ENCODE measurements around the gene ATF4.
A peak's percentile ranks its signal among the peaks of the same experiment; 100 is the strongest.

The ATF4 gene

GRCh38 chr22:39529487-39529851 lies 9.1 kb downstream of the ATF4 start:
- H3F3A ChIP-seq (ENCODE audit: insufficient read depth, low read length) = peaks cover 64% of the 10 kb centered on the region
- peak overlapping the region; percentile 98; the same call in 1 of the 2 replicates for H3K27ac ChIP-seq (ENCODE audit: low read length)
- DNase-seq = no peak
- no peaks in the 10 kb centered on the region for H3K36me3 ChIP-seq (replicated peaks; ENCODE audit: insufficient read depth, low read length)
- H3K4me1 ChIP-seq (ENCODE audit: low read length) = peaks cover 43% of the 10 kb centered on the region
- no peak overlapping the region for H3K4me3 ChIP-seq (ENCODE audit: low read length)
- H3K9me2 ChIP-seq (replicated peaks; ENCODE audit: insufficient read depth, low read length) = no peaks in the 10 kb centered on the region
- peak overlapping the region; percentile 58 for H3K4me2 ChIP-seq (ENCODE audit: low read depth, low read length)
- H4K20me1 ChIP-seq (ENCODE audit: insufficient read depth, low read length) = no peaks in the 10 kb centered on the region
- TF ChIP-seq EZH2 (optimal IDR thresholded peaks at IDR 0.05; ENCODE audit: low read depth, low read length) (no peak), EZH2phosphoT487 (IDR thresholded peaks at IDR 0.05; ENCODE audit: low read length) (no peak), CTCF (IDR thresholded peaks at IDR 0.05; ENCODE audit: low read length) (no peak)
- H3K79me2 ChIP-seq (ENCODE audit: low read length) = peaks cover 51% of the 10 kb centered on the region
- no peaks in the 10 kb centered on the region for H3K27me3 ChIP-seq (replicated peaks; ENCODE audit: insufficient read depth, low read length)
- no peaks in the 10 kb centered on the region for H3K9me3 ChIP-seq (replicated peaks; ENCODE audit: insufficient read depth, low read length)
- no peak overlapping the region for H2AFZ ChIP-seq (ENCODE audit: low read length)
- no peak overlapping the region for H3K9ac ChIP-seq (ENCODE audit: low read length)

GRCh38 chr22:39530116-39530515 lies 9.8 kb downstream of the ATF4 start:
- H3K9me3 ChIP-seq (replicated peaks; ENCODE audit: insufficient read depth, low read length) = no peaks in the 10 kb centered on the region
- peaks cover 47% of the 10 kb centered on the region for H3K79me2 ChIP-seq (ENCODE audit: low read length)
- H3K27me3 ChIP-seq (replicated peaks; ENCODE audit: insufficient read depth, low read length) = no peaks in the 10 kb centered on the region
- peaks cover 46% of the 10 kb centered on the region for H3K4me1 ChIP-seq (ENCODE audit: low read length)
- peak overlapping the region; percentile 58; the same call in 1 of the 2 replicates for H3K4me2 ChIP-seq (ENCODE audit: low read depth, low read length)
- TF ChIP-seq CTCF (IDR thresholded peaks at IDR 0.05; ENCODE audit: low read length) = no peak
- TF ChIP-seq EZH2 (optimal IDR thresholded peaks at IDR 0.05; ENCODE audit: low read depth, low read length) = no peak
- TF ChIP-seq EZH2phosphoT487 (IDR thresholded peaks at IDR 0.05; ENCODE audit: low read length) = no peak
- no peaks in the 10 kb centered on the region for H4K20me1 ChIP-seq (ENCODE audit: insufficient read depth, low read length)
- no peak overlapping the region for H2AFZ ChIP-seq (ENCODE audit: low read length)
- no peaks in the 10 kb centered on the region for H3K9me2 ChIP-seq (replicated peaks; ENCODE audit: insufficient read depth, low read length)
- peak overlapping the region; percentile 98; the same call in 1 of the 2 replicates for H3K27ac ChIP-seq (ENCODE audit: low read length)
- no peak for DNase-seq
- H3K36me3 ChIP-seq (replicated peaks; ENCODE audit: insufficient read depth, low read length) = no peaks in the 10 kb centered on the region
- peaks cover 57% of the 10 kb centered on the region for H3F3A ChIP-seq (ENCODE audit: insufficient read depth, low read length)
- H3K9ac ChIP-seq (ENCODE audit: low read length) = 0 out of 2 replicates have a peak overlapping the region, but pooled peaks have one; percentile 2
- H3K4me3 ChIP-seq (ENCODE audit: low read length) = no peak overlapping the region

GRCh38 chr22:39530692-39531331 lies 10.4 kb downstream of the ATF4 start:
- no peaks in the 10 kb centered on the region for H3K9me2 ChIP-seq (replicated peaks; ENCODE audit: insufficient read depth, low read length)
- H3K4me1 ChIP-seq (ENCODE audit: low read length) = peaks cover 46% of the 10 kb centered on the region
- H3F3A ChIP-seq (ENCODE audit: insufficient read depth, low read length) = peaks cover 50% of the 10 kb centered on the region
- peak overlapping the region; percentile 77; the same call in 1 of the 2 replicates for H3K4me2 ChIP-seq (ENCODE audit: low read depth, low read length)
- peak overlapping the region; percentile 93; the same call in 1 of the 2 replicates for H3K4me3 ChIP-seq (ENCODE audit: low read length)
- DNase-seq = peak; percentile 60
- H3K27ac ChIP-seq (ENCODE audit: low read length) = no peak overlapping the region
- H2AFZ ChIP-seq (ENCODE audit: low read length) = no peak overlapping the region
- H3K9ac ChIP-seq (ENCODE audit: low read length) = peak overlapping the region; percentile 96; the same call in 1 of the 2 replicates
- no peaks in the 10 kb centered on the region for H3K9me3 ChIP-seq (replicated peaks; ENCODE audit: insufficient read depth, low read length)
- no peaks in the 10 kb centered on the region for H3K36me3 ChIP-seq (replicated peaks; ENCODE audit: insufficient read depth, low read length)
- TF ChIP-seq EZH2 (optimal IDR thresholded peaks at IDR 0.05; ENCODE audit: low read depth, low read length) (no peak), CTCF (IDR thresholded peaks at IDR 0.05; ENCODE audit: low read length) (peak; percentile 34)
- H4K20me1 ChIP-seq (ENCODE audit: insufficient read depth, low read length) = no peaks in the 10 kb centered on the region
- H3K79me2 ChIP-seq (ENCODE audit: low read length) = peaks cover 40% of the 10 kb centered on the region
- H3K27me3 ChIP-seq (replicated peaks; ENCODE audit: insufficient read depth, low read length) = no peaks in the 10 kb centered on the region

Measured in MM.1S (cell line).